HT-29 (cell line): ENCODE data around the gene SLCO4A1. TPM values are rescaled to one million over a fixed set of nuclear protein-coding genes. Genes with fewer than 3 reads are reported as not detected.

Source experiments
- DNase-seq: peaks from one replicate; pipeline ENCODE4 v3.0.0-alpha.2; 2015; ENCODE audit warnings: low spot score
- total RNA-seq: library from RNA; depleted of rRNA; stranded (reverse); fragments of >200 nt; shearing (Covaris generic); gene quantifications from 2 replicates; pipeline ENCODE4 v1.2.3, GENCODE V29; 2014

SLCO4A1 gene
- total RNA-seq, 1 experiment from 2014 or later, result 83.4 TPM

GRCh38 chr20:62685781-62686555 lies 43.7 kb downstream of the SLCO4A1 start:
- peak; percentile 91 for DNase-seq

GRCh38 chr20:62686869-62687830 lies 44.8 kb downstream of the SLCO4A1 start:
- peak; percentile 93 for DNase-seq

DNA sequence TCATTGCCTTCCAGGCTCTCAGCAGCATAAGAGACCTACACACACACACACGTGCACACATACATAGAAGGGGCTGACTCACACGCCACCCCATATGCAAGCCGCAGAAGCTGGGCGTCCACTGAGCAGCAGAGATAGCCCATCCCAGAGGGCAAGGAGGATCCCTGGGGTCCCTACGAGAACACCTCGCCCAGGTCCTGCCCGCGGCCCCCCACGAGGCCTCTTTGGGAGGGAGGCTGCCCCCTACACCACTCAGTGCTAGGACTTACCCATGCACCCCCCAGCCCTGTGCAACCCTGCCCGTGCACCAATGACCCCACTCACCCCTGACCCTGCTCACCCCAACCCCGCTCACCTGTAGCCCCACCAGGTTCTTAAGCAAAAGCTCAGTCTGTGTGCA lies 45.8 kb downstream of the SLCO4A1 start:
- DNase-seq, result no peak

GRCh38 chr20:62688855-62689460 lies 46.7 kb downstream of the SLCO4A1 start:
- peak; percentile 80 for DNase-seq

- DNase-seq, result no peak
Observed at GRCh38 chr20:62689861-62690260, 47.6 kb downstream of the SLCO4A1 start.

GRCh38 chr20:62690261-62690820 lies 48.0 kb downstream of the SLCO4A1 start:
- DNase-seq, result no peak

GRCh38 chr20:62691487-62691886 lies 49.2 kb downstream of the SLCO4A1 start:
- DNase-seq, result no peak

DNA sequence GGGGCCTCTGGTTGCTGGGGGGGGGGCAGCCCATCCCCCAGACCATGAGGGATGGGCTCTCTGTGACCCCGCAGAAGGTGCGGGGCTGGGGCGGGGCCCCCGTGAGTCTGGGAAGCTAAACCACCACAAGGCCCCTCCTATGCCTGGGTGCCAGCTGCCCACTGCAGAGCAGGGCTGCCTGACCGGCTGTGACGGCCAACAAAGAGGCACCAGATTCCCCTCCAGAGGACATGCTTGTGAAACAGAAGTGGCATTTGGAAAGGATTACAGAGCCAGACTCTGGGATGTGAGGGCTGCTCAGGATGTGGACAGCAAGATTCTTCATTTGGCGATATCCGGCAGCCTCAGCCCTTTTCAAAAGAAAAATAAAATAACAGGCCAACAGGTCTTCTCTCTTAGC lies 49.9 kb downstream of the SLCO4A1 start:
- DNase-seq, result no peak

- DNase-seq, result no peak
Observed at GRCh38 chr20:62692801-62693523, 50.7 kb downstream of the SLCO4A1 start.

GRCh38 chr20:62693524-62693922 lies 51.2 kb downstream of the SLCO4A1 start:
- no peak for DNase-seq

DNA sequence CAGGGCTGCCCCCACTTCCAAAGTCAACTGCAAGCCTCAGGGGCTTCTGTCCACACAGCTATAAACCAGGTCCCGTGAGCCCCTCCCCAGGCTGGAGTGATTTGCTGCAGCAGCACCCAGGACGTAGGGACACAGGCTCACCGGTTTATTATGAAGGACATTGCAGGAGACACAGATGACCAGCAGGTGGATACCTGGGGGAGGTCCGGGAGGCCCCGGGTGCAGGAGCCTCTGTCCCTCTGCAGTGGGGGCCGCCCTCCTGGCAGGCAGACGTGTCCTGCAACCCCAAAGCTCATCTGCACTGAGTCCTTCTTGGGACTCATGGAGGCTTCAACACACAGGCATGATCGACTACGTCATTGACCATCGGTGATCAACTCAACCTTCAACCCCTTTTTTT lies 51.8 kb downstream of the SLCO4A1 start:
- peak; percentile 16 for DNase-seq

DNA sequence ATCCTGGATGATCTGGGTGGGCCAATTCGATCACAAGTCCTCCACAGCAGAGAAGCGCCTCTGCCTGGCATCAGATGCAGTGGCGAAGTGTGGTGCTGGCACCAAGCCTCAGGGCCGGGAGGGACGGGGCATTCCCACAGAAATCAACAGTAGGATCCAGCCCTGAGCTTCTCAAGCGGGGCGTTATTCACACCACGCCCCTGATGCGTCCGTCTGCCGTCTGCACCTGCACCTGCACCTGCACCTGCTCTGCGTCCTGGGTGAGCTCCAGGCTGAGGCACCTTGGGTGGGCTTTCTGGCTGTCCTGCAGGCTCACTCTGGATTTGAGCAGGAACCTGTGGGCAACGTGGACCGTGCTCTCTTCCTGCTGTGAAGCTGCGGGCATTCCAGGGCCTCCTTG lies 52.6 kb downstream of the SLCO4A1 start:
- no peak for DNase-seq

DNA sequence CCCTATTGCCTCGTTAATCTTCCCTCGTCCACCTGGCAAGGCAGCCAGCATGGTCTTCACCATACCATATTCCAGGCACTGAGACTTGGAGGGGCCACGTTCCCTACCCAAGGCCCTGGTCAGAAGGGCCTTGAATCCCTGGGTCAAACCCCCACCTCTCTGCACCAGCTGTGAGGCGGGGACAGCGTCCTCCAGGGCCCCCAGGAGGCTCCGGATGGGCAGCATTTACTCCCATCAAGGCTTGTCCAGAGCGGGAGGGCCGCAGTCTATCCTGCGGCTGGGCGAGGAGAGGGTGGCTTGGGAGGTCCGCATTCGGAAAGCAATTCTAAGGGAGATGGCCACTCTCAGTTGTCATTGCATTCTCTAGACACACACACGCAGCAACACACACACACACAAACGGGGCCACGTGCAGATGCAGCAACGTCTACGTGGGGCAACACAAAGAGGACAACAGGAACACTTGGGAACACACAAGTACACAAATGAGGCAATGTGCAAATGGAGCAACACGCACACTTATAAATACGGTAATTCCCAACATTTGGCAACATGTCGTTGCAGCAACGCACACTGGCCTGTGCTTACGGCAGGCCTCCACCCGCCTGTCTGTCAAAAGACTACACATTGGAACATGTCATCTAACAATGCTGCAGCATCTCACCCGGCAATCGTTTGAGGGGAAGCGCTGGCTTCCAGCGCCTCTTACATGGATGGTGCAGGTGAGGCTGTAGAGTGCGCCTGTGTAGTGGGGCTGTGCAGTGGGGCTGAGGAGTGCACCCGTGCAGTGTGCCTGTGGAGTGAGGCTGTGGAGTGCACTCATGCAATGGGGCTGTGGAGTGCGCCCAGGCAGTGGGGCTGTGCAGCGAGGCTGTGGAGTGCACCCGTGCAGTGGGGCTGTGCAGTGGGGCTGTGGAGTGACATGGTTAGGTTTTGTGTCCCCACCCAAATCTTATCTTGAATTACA lies 53.4 kb downstream of the SLCO4A1 start:
- no peak for DNase-seq

- no peak for DNase-seq
Observed at GRCh38 chr20:62696434-62696957, 54.2 kb downstream of the SLCO4A1 start.

GRCh38 chr20:62696989-62697388 lies 54.7 kb downstream of the SLCO4A1 start:
- DNase-seq, result no peak

GRCh38 chr20:62697468-62697912 lies 55.2 kb downstream of the SLCO4A1 start:
- DNase-seq, result no peak

GRCh38 chr20:62698231-62698630 lies 55.9 kb downstream of the SLCO4A1 start:
- no peak for DNase-seq

DNA sequence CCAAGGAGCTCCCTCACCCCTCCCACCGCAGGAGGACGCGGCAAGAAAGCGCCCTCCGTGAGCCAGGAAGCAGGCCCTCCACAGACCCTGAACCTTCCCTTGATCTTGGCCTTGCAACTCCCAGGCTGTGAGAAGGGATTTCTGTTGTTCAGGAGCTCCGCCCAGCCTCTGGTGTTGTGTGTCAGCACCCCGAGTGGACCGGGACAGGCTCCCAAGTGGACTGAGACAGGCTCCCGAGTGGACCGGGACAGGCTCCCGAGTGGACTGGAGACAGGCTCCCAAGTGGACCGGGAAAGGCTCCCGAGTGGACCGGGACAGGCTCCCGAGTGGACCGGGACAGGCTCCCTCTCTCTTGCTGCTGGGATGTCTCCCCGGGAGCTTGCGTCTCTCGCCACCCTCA lies 57.0 kb downstream of the SLCO4A1 start:
- DNase-seq, result no peak

DNA sequence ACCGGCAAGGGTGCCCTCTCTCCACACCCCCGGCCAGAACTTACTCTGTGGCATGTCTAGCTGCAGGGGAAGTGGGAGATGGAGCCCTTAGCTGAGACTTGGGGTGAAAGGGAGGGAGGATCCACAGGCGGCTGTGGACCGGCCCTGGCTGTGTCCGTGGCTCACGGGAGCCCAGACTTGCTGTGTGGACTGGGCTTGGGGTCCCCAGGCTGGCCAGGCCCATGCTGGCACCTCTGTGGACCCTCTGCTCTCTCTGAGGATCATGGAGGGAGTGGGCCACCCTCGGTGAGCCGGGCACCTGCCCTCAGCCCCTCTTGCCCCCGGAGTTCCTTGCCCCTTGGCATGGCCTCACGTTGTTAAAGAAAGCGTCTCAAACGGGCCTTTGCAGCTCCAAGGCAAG lies 57.4 kb downstream of the SLCO4A1 start:
- DNase-seq, result no peak
